HepG2 (cell line): ENCODE measurements around the gene OR2F1. TPM values are rescaled to one million over a fixed set of nuclear protein-coding genes. Genes with fewer than 3 reads are reported as not detected.

ENCODE experiments used
- CREB3 ChIP-seq: sonication (generic); formaldehyde crosslinking; IDR thresholded peaks from 2 replicates; pipeline ENCODE4 v1.5.0; 2020; ENCODE audit warnings: missing genetic modification reagents
- CREM ChIP-seq, 2 experiments: sonication (generic) in 1 of 2; formaldehyde crosslinking in 1 of 2; IDR thresholded peaks; 2 replicates each; pipeline versions ENCODE4 v1.4.0 to v1.6.1; 2016 to 2020; ENCODE audit warnings: antibody characterized with exemption in 1 of 2, mild to moderate bottlenecking in 1 of 2, missing genetic modification reagents in 1 of 2
- DBP ChIP-seq: sonication (generic); formaldehyde crosslinking; IDR thresholded peaks from 2 replicates; pipeline ENCODE4 v1.4.0; 2020; ENCODE audit warnings: missing genetic modification reagents; ENCODE audit errors: not compliant biosample characterization
- FOXC1 ChIP-seq: sonication (generic); formaldehyde crosslinking; IDR thresholded peaks from 2 replicates; pipeline ENCODE4 v1.8.0; 2022; ENCODE audit warnings: mild to moderate bottlenecking, missing genetic modification reagents, borderline replicate concordance
- HOMEZ ChIP-seq: IDR thresholded peaks from 2 replicates; pipeline ENCODE4 v1.6.1; 2016; ENCODE audit warnings: low read depth
- MTERF4 ChIP-seq: sonication (generic); formaldehyde crosslinking; IDR thresholded peaks from 2 replicates; pipeline ENCODE4 v1.8.0; 2023; ENCODE audit warnings: mild to moderate bottlenecking, missing genetic modification reagents
- PBX3 ChIP-seq: sonication (generic); formaldehyde crosslinking; IDR thresholded peaks from 2 replicates; pipeline ENCODE4 v1.8.1; 2023; ENCODE audit warnings: missing genetic modification reagents, inconsistent platforms, borderline replicate concordance
- SNAPC2 ChIP-seq: sonication (generic); formaldehyde crosslinking; IDR thresholded peaks from 2 replicates; pipeline ENCODE4 v1.8.1; 2022; ENCODE audit warnings: mild to moderate bottlenecking, missing genetic modification reagents
- TEF ChIP-seq: sonication (generic); formaldehyde crosslinking; IDR thresholded peaks from 2 replicates; pipeline ENCODE4 v1.5.0; 2020; ENCODE audit warnings: missing genetic modification reagents
- TMF1 ChIP-seq: sonication (generic); formaldehyde crosslinking; IDR thresholded peaks from 2 replicates; pipeline ENCODE4 v1.8.1; 2022; ENCODE audit warnings: low read depth, missing genetic modification reagents
- ZBTB46 ChIP-seq: sonication (generic); formaldehyde crosslinking; IDR thresholded peaks from 2 replicates; pipeline ENCODE4 v1.4.0; 2020; ENCODE audit warnings: mild to moderate bottlenecking, missing genetic modification reagents, borderline replicate concordance
- ZNF280D ChIP-seq: sonication (generic); formaldehyde crosslinking; IDR thresholded peaks from 2 replicates; pipeline ENCODE4 v1.5.1; 2020; ENCODE audit warnings: mild to moderate bottlenecking, missing genetic modification reagents
- ZNF281 ChIP-seq: sonication (generic); formaldehyde crosslinking; IDR thresholded peaks from 2 replicates; pipeline ENCODE4 v1.4.0; 2020; ENCODE audit warnings: missing genetic modification reagents, borderline replicate concordance
- polyA plus RNA-seq, 8 experiments: library from polyadenylated mRNA; depleted of rRNA in 3 of 8; stranded (reverse) in 7 of 8; unstranded in 1 of 8; fragments of >200 nt; fragmentation: Illumina TruSeq in 4 of 8; extraction: Trizol in 4 of 8; gene quantifications; 2 replicates each; pipeline versions ENCODE4 v1.2.1 to v1.2.3, GENCODE V29; 2011 to 2016; ENCODE audit warnings: low read depth in 4 of 8, missing spikeins in 1 of 8, mixed read lengths in 1 of 8; ENCODE audit not compliant: insufficient read depth in 1 of 8
- total RNA-seq, 5 experiments: library from RNA; depleted of rRNA; stranded (reverse); fragments of >200 nt; fragmentation: Illumina TruSeq; extraction: Trizol; gene quantifications; 2 replicates each; pipeline ENCODE4 v1.2.3, GENCODE V29; 2016; ENCODE audit warnings: low read depth in 1 of 5

Gene OR2F1
- total and polyA plus RNA-seq, 2 of the 13 experiments (the other 11 are each of a cell fraction or from before 2014, with no cell fraction given), result 0.36 to 1.5 TPM

GRCh38 chr7:143906895-143907294 lies 47.7 kb upstream of the OR2F1 start (continued):
- peak; percentile 95 for TF ChIP-seq ZNF280D (CRISPR knock-in tag)
- TF ChIP-seq PBX3 (CRISPR knock-in tag), result no peak
- no peak for TF ChIP-seq ZBTB46 (CRISPR knock-in tag)
- peak; percentile 77 for TF ChIP-seq CREM (IDR thresholded peaks at IDR 0.05)
- TF ChIP-seq CREM (CRISPR knock-in tag; IDR thresholded peaks at IDR 0.05), result no peak
- peak; percentile 80 for TF ChIP-seq ZNF281
- no peak; the same call in 1 of the 2 replicates for TF ChIP-seq SNAPC2 (CRISPR knock-in tag)
- no peak for TF ChIP-seq DBP
- no peak for TF ChIP-seq MTERF4 (CRISPR knock-in tag)
- TF ChIP-seq TMF1 (CRISPR knock-in tag), result no peak
- TF ChIP-seq HOMEZ (CRISPR knock-in tag), result peak; percentile 94
- no peak for TF ChIP-seq TEF
- no peak for TF ChIP-seq CREB3 (CRISPR knock-in tag)
- TF ChIP-seq FOXC1 (CRISPR knock-in tag), result no peak
